MCF 10A (cell line): ENCODE measurements around the gene MCC. TPM values are rescaled to one million over a fixed set of nuclear protein-coding genes. Genes with fewer than 3 reads are reported as not detected.
A peak's percentile ranks its signal among the peaks of the same experiment; 100 is the strongest.

Source experiments
- BruUV-seq: library from RNA; stranded (reverse); fragments of 400-500 nt; replicated peaks from 2 replicates; lab custom pipeline; 2021; lab: Mats Ljungman, UMichigan
- CTCF ChIA-PET: fragments of 300-600 bp; sonication (Branson Sonifier 250); formaldehyde crosslinking; extraction: SDS; loops from one replicate; lab custom pipeline; 2021; ENCODE audit warnings: antibody characterized with exemption, inconsistent platforms; lab: Yijun Ruan, JAX
- POLR2A ChIA-PET: fragments of 300-600, 350-650 bp; sonication (Branson Sonifier 250); formaldehyde crosslinking; extraction: SDS; loops from one replicate; lab custom pipeline; 2020; ENCODE audit warnings: antibody characterized with exemption, inconsistent platforms; lab: Yijun Ruan, JAX
- DNase-seq: peaks from one replicate; pipeline ENCODE4 v3.0.0-alpha.2; 2018; ENCODE audit not compliant: unreplicated experiment
- H3K27ac Mint-ChIP-seq: one replicate; pipeline ENCODE4 v1.8.0; 2022; ENCODE audit warnings: mild to moderate bottlenecking, low read depth, mixed read lengths; ENCODE audit not compliant: unreplicated experiment
- H3K27me3 Mint-ChIP-seq: one replicate; pipeline ENCODE4 v1.8.0; 2022; ENCODE audit warnings: mixed read lengths; ENCODE audit not compliant: insufficient read depth, unreplicated experiment
- H3K36me3 Mint-ChIP-seq: one replicate; pipeline ENCODE4 v1.8.0; 2022; ENCODE audit warnings: mild to moderate bottlenecking, moderate library complexity, mixed read lengths; ENCODE audit not compliant: insufficient read depth, unreplicated experiment
- H3K4me1 Mint-ChIP-seq: one replicate; pipeline ENCODE4 v1.8.0; 2022; ENCODE audit warnings: mixed read lengths; ENCODE audit not compliant: insufficient read depth, unreplicated experiment
- H3K4me3 Mint-ChIP-seq: one replicate; pipeline ENCODE4 v1.8.0; 2022; ENCODE audit warnings: mild to moderate bottlenecking, moderate library complexity, mixed read lengths; ENCODE audit not compliant: unreplicated experiment
- H3K9me3 Mint-ChIP-seq: one replicate; pipeline ENCODE4 v1.8.0; 2022; ENCODE audit warnings: mixed read lengths; ENCODE audit not compliant: unreplicated experiment
- intact Hi-C: fragments of 100-400 bp; cut with micrococcal nuclease; formaldehyde crosslinking; loops from 2 replicates; pipeline ENCODE4 v1.14.1; 2022
- total RNA-seq: library from RNA; stranded (reverse); gene quantifications from 2 replicates; pipeline ENCODE4 v1.2.3, GENCODE V29; 2022
- TF ChIP-seq, protein P1 (sequence below): fragments of 200-600 bp; IDR thresholded peaks from one replicate; pipeline ENCODE4 v1.8.0; 2022; ENCODE audit warnings: antibody characterized with exemption, mild to moderate bottlenecking; ENCODE audit not compliant: unreplicated experiment

The MCC gene
- total RNA-seq, 1 experiment from 2014 or later, result 25.3 TPM

GRCh38 chr5:113354055-113354454 lies 134.2 kb downstream of the MCC start:
- Mint-ChIP-seq H3K27ac (no peak overlapping the region), H3K9me3 (no peaks in the 10 kb centered on the region), H3K4me1 (peaks cover 4% of the 10 kb centered on the region), H3K27me3 (no peaks in the 10 kb centered on the region), H3K4me3 (no peak overlapping the region), H3K36me3 (no peaks in the 10 kb centered on the region)
- intact Hi-C loops, result no loop called here
- ChIA-PET POLR2A (no interaction called here), CTCF (interaction anchor here (0.6 to 1.1 kb wide), 3 partner anchors 26 to 157 kb away, joined by 3 read pairs; no protein-coding TSS in a partner anchor)
- TF ChIP-seq, protein P1, sequence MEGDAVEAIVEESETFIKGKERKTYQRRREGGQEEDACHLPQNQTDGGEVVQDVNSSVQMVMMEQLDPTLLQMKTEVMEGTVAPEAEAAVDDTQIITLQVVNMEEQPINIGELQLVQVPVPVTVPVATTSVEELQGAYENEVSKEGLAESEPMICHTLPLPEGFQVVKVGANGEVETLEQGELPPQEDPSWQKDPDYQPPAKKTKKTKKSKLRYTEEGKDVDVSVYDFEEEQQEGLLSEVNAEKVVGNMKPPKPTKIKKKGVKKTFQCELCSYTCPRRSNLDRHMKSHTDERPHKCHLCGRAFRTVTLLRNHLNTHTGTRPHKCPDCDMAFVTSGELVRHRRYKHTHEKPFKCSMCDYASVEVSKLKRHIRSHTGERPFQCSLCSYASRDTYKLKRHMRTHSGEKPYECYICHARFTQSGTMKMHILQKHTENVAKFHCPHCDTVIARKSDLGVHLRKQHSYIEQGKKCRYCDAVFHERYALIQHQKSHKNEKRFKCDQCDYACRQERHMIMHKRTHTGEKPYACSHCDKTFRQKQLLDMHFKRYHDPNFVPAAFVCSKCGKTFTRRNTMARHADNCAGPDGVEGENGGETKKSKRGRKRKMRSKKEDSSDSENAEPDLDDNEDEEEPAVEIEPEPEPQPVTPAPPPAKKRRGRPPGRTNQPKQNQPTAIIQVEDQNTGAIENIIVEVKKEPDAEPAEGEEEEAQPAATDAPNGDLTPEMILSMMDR, result no peak
- BruUV-seq, result no TSS peak
- peak; percentile 28 for DNase-seq

DNA sequence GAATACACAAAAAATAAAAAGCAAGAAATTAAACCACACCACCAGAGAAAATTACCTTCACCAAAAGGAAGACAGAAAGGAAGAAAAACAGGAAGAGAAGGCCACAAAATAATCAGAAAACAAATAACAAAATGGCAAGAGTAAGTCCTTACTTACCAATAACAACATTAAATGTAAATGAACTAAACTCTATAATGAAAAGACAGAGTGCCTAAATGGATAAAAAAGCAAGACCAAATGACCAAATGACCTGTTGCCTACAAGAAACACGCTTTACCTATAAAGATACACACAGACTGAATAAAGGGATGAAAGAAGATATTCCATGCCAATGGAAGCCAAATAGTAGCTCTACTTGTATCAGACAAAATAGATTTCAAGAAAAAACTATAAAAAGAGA lies 140.7 kb downstream of the MCC start:
- H3K36me3 Mint-ChIP-seq, result peaks cover 8% of the 10 kb centered on the region
- ChIA-PET CTCF (no interaction called here), POLR2A (no interaction called here)
- intact Hi-C loops, result no loop called here
- no peak for DNase-seq
- H3K27me3 Mint-ChIP-seq, result no peaks in the 10 kb centered on the region
- TF ChIP-seq, protein P1, result no peak
- no peak overlapping the region for H3K27ac Mint-ChIP-seq
- no TSS peak for BruUV-seq
- no peak overlapping the region for H3K4me3 Mint-ChIP-seq
- peaks cover 11% of the 10 kb centered on the region for H3K9me3 Mint-ChIP-seq
- peaks cover 47% of the 10 kb centered on the region for H3K4me1 Mint-ChIP-seq

- intact Hi-C loops, result no loop called here
- Mint-ChIP-seq H3K4me3 (peak overlapping the region; percentile 19), H3K27ac (peak overlapping the region; percentile 97), H3K9me3 (peaks cover 11% of the 10 kb centered on the region), H3K36me3 (peaks cover 15% of the 10 kb centered on the region), H3K4me1 (peaks cover 47% of the 10 kb centered on the region), H3K27me3 (no peaks in the 10 kb centered on the region)
- no TSS peak for BruUV-seq
- ChIA-PET POLR2A (interaction anchor here (0.7 to 3.7 kb wide), 10 partner anchors 12 to 369 kb away, joined by 3 to 23 read pairs (median 4); partner anchors contain the start of genes DCP2, MCC and YTHDC2), CTCF (interaction anchor here (0.5 to 2.2 kb wide), 11 partner anchors 9 to 325 kb away, joined by 3 to 7 read pairs (median 3); no protein-coding TSS in a partner anchor)
- DNase-seq, result peak; percentile 92
- TF ChIP-seq, protein P1, result no peak
These were observed 143.0 kb downstream of the MCC start for GRCh38 chr5:113344973-113345940.

- H3K27me3 Mint-ChIP-seq, result no peaks in the 10 kb centered on the region
- POLR2A ChIA-PET, result interaction anchor here (2.1 to 3.7 kb wide), 3 partner anchors 13 to 169 kb away, joined by 12 to 23 read pairs (median 22); partner anchors contain the start of genes MCC and YTHDC2
- intact Hi-C loops, result no loop called here
- TF ChIP-seq, protein P1, result no peak
- H3K4me1 Mint-ChIP-seq, result peaks cover 43% of the 10 kb centered on the region
- H3K4me3 Mint-ChIP-seq, result no peak overlapping the region
- H3K36me3 Mint-ChIP-seq, result peaks cover 24% of the 10 kb centered on the region
- peaks cover 11% of the 10 kb centered on the region for H3K9me3 Mint-ChIP-seq
- peak; percentile 80 for DNase-seq
- peak overlapping the region; percentile 97 for H3K27ac Mint-ChIP-seq
- no TSS peak for BruUV-seq
- CTCF ChIA-PET, result interaction anchor here (1.2 kb wide), 1 partner anchor 12 kb away, joined by 3 read pairs; no protein-coding TSS in a partner anchor
These were observed 144.9 kb downstream of the MCC start for GRCh38 chr5:113343343-113343742.
